H9 (cell line): Measurements from ENCODE around the gene PARG. TPM values are rescaled to one million over a fixed set of nuclear protein-coding genes. Genes with fewer than 3 reads are reported as not detected.

Experiments
- DNase-seq: peaks from one replicate; pipeline ENCODE4 v3.0.0-alpha.2; 2017
- H2AFZ ChIP-seq: one replicate; pipeline ENCODE4 v1.6.1; 2013; ENCODE audit warnings: mild to moderate bottlenecking, low read length, control low read depth, moderate library complexity
- H2AK5ac ChIP-seq: 2 replicates; pipeline ENCODE4 v1.6.1; 2013; ENCODE audit warnings: low read length, control low read depth, mixed read lengths; ENCODE audit not compliant: insufficient read length
- H2BK120ac ChIP-seq: one replicate; pipeline ENCODE4 v1.6.1; 2013; ENCODE audit warnings: low read depth, mild to moderate bottlenecking, low read length, control low read depth, inconsistent platforms; ENCODE audit not compliant: poor library complexity, severe bottlenecking
- H2BK12ac ChIP-seq: 2 replicates; pipeline ENCODE4 v1.6.1; 2013; ENCODE audit warnings: low read length, control low read depth, mixed read lengths, low read depth; ENCODE audit not compliant: insufficient read length
- H2BK15ac ChIP-seq: 2 replicates; pipeline ENCODE4 v1.6.1; 2013; ENCODE audit warnings: low read depth, low read length, control low read depth
- H2BK20ac ChIP-seq: one replicate; pipeline ENCODE4 v1.6.1; 2013; ENCODE audit warnings: low read depth, mild to moderate bottlenecking, low read length, control low read depth, inconsistent platforms; ENCODE audit not compliant: poor library complexity, severe bottlenecking
- H2BK5ac ChIP-seq: 2 replicates; pipeline ENCODE4 v1.6.1; 2013; ENCODE audit warnings: low read length, control low read depth, mixed read lengths; ENCODE audit not compliant: insufficient read length
- H3K14ac ChIP-seq: 2 replicates; pipeline ENCODE4 v1.6.1; 2013; ENCODE audit warnings: low read length, control low read depth; ENCODE audit not compliant: insufficient read depth
- H3K18ac ChIP-seq: 2 replicates; pipeline ENCODE4 v1.6.1; 2013; ENCODE audit warnings: low read depth, mild to moderate bottlenecking, mixed read lengths, low read length, control low read depth; ENCODE audit not compliant: insufficient read length
- H3K23ac ChIP-seq: 2 replicates; pipeline ENCODE4 v1.6.1; 2013; ENCODE audit warnings: low read length, control low read depth, mixed read lengths, low read depth; ENCODE audit not compliant: insufficient read length
- H3K23me2 ChIP-seq: 2 replicates; pipeline ENCODE4 v1.6.1; 2013; ENCODE audit warnings: low read depth, mild to moderate bottlenecking, mixed read lengths, low read length, control low read depth; ENCODE audit not compliant: insufficient read length, poor library complexity, severe bottlenecking
- H3K27ac ChIP-seq: 2 replicates; pipeline ENCODE4 v1.5.1; 2013; ENCODE audit warnings: low read length, control low read depth, mixed read lengths, low read depth; ENCODE audit not compliant: insufficient read length
- H3K27me3 ChIP-seq: 2 replicates; pipeline ENCODE4 v1.6.1; 2013; ENCODE audit warnings: low read length, control low read depth, inconsistent platforms; ENCODE audit not compliant: insufficient read depth
- H3K4ac ChIP-seq: 2 replicates; pipeline ENCODE4 v1.6.1; 2013; ENCODE audit warnings: low read depth, mild to moderate bottlenecking, control low read depth, inconsistent platforms, low read length, moderate library complexity
- H3K4me1 ChIP-seq: 2 replicates; pipeline ENCODE4 v1.6.1; 2013; ENCODE audit warnings: low read length, control low read depth, inconsistent platforms; ENCODE audit not compliant: insufficient read depth
- H3K4me2 ChIP-seq: 2 replicates; pipeline ENCODE4 v1.6.1; 2013; ENCODE audit warnings: low read length, control low read depth, mixed read lengths; ENCODE audit not compliant: insufficient read length, insufficient read depth
- H3K56ac ChIP-seq: 2 replicates; pipeline ENCODE4 v1.6.1; 2013; ENCODE audit warnings: low read depth, mild to moderate bottlenecking, mixed read lengths, low read length, control low read depth; ENCODE audit not compliant: insufficient read length
- H3K79me1 ChIP-seq: 2 replicates; pipeline ENCODE4 v1.6.1; 2013; ENCODE audit warnings: low read depth, mild to moderate bottlenecking, moderate library complexity, low read length, control low read depth, inconsistent platforms; ENCODE audit not compliant: insufficient read depth, poor library complexity, severe bottlenecking
- H3K79me2 ChIP-seq: 2 replicates; pipeline ENCODE4 v1.6.1; 2013; ENCODE audit warnings: low read length, control low read depth, inconsistent platforms; ENCODE audit not compliant: insufficient read depth
- H3K9ac ChIP-seq: 2 replicates; pipeline ENCODE4 v1.6.1; 2013; ENCODE audit warnings: low read length, control low read depth, mixed read lengths; ENCODE audit not compliant: insufficient read length; ENCODE audit errors: extremely low read depth
- H3K9me3 ChIP-seq: one replicate; pipeline ENCODE4 v1.6.1; 2013; ENCODE audit warnings: low read depth, low read length, inconsistent platforms; ENCODE audit not compliant: control insufficient read depth
- H3T11ph ChIP-seq: one replicate; pipeline ENCODE4 v1.6.1; 2013; ENCODE audit warnings: mild to moderate bottlenecking, low read length, control low read depth, inconsistent platforms
- H4K20me1 ChIP-seq: one replicate; pipeline ENCODE4 v1.6.1; 2013; ENCODE audit not compliant: control insufficient read depth, insufficient read length, insufficient read depth
- H4K5ac ChIP-seq: 2 replicates; pipeline ENCODE4 v1.6.1; 2013; ENCODE audit warnings: low read depth, mild to moderate bottlenecking, mixed read lengths, low read length, control low read depth; ENCODE audit not compliant: insufficient read length
- H4K8ac ChIP-seq: replicated peaks from 2 replicates; pipeline ENCODE4 v1.6.1; 2013; ENCODE audit warnings: low read length, control low read depth, mixed read lengths, low read depth; ENCODE audit not compliant: insufficient read length
- H4K91ac ChIP-seq: 2 replicates; pipeline ENCODE4 v1.6.1; 2013; ENCODE audit warnings: low read depth, mild to moderate bottlenecking, moderate library complexity, mixed read lengths, low read length, control low read depth; ENCODE audit not compliant: insufficient read length
- H3K27ac Mint-ChIP-seq, 3 experiments: 2 replicates in 2 of 3; 3 replicates in 1 of 3; pipeline ENCODE4 v1.8.0; 2020 to 2021; ENCODE audit warnings: mixed read lengths in 3 of 3, mild to moderate bottlenecking in 1 of 3, moderate library complexity in 1 of 3
- H3K27me3 Mint-ChIP-seq: 2 replicates; pipeline ENCODE4 v1.8.0; 2021; ENCODE audit warnings: low read depth, mild to moderate bottlenecking, moderate library complexity, mixed read lengths
- H3K36me3 Mint-ChIP-seq, 3 experiments: 2 replicates in 2 of 3; 3 replicates in 1 of 3; pipeline ENCODE4 v1.8.0; 2020 to 2021; ENCODE audit warnings: low read depth in 3 of 3, mixed read lengths in 3 of 3; ENCODE audit not compliant: insufficient read depth in 1 of 3
- H3K4me1 Mint-ChIP-seq, 2 experiments: 2 replicates each; pipeline ENCODE4 v1.8.0; 2020; ENCODE audit warnings: mixed read lengths in 2 of 2
- H3K4me3 Mint-ChIP-seq, 2 experiments: 2 replicates in 1 of 2; 3 replicates in 1 of 2; pipeline ENCODE4 v1.8.0; 2020 to 2021; ENCODE audit warnings: mild to moderate bottlenecking in 2 of 2, mixed read lengths in 2 of 2, moderate library complexity in 1 of 2
- H3K9me3 Mint-ChIP-seq, 2 experiments: 2 replicates in 1 of 2; 3 replicates in 1 of 2; pipeline ENCODE4 v1.8.0; 2020; ENCODE audit warnings: mild to moderate bottlenecking in 2 of 2, mixed read lengths in 2 of 2, moderate library complexity in 1 of 2
- CTCF ChIP-seq: fragments of 200-600 bp; sonication (generic); conservative IDR thresholded peaks from 3 replicates; pipeline ENCODE4 v1.8.0; 2021; ENCODE audit warnings: antibody characterized with exemption, mild to moderate bottlenecking
- WGBS: extraction: QIAGEN DNeasy Blood & Tissue Kit; methylation state at CpG from one replicate; pipeline ENCODE4 v1.1.7; 2013; ENCODE audit warnings: missing lambda C conversion rate, low lambda C conversion rate, mixed read lengths; ENCODE audit not compliant: insufficient read length; ENCODE audit errors: extremely low coverage; 5-methylcytosine and 5-hydroxymethylcytosine counted together
- total RNA-seq: library from RNA; stranded (reverse); gene quantifications from 2 replicates; pipeline ENCODE4 v1.2.1, GENCODE V29; 2021

Gene PARG
- total RNA-seq, 1 experiment from 2014 or later, result 48.3 TPM

GRCh38 chr10:49784681-49785080 is 157.1 kb downstream of the PARG start:
- Mint-ChIP-seq H3K27me3 (peaks cover 8% of the 10 kb centered on the region; the same call in 1 of the 2 replicates), H3K4me3 (no peak overlapping the region), H3K4me1 (peaks cover 9 to 10% of the 10 kb centered on the region in 2 experiments), H3K9me3 (no peaks in the 10 kb centered on the region), H3K36me3 (no peaks in the 10 kb centered on the region; a peak in 1 of 7 replicates), H3K27ac (no peak overlapping the region)
- DNase-seq, result no peak
- Histone ChIP-seq H3K27me3 (no peaks in the 10 kb centered on the region), H4K5ac (no peak overlapping the region), H2BK20ac (no peak overlapping the region), H3K9ac (no peak overlapping the region), H4K8ac (no peak overlapping the region), H2AK5ac (no peak overlapping the region), H3K4me2 (no peak overlapping the region), H3K79me1 (no peaks in the 10 kb centered on the region), H2AFZ (no peak overlapping the region), H2BK5ac (no peak overlapping the region), H2BK12ac (peak overlapping the region; percentile 33), H3K18ac (no peak overlapping the region), H2BK120ac (no peak overlapping the region), H3K56ac (no peak overlapping the region), H3K14ac (no peak overlapping the region), H3K23ac (no peak overlapping the region), H3T11ph (no peak overlapping the region), H3K4ac (no peak overlapping the region), H2BK15ac (no peak overlapping the region), H3K27ac (no peak overlapping the region), H4K20me1 (no peaks in the 10 kb centered on the region), H3K4me1 (peaks cover 5% of the 10 kb centered on the region; the same call in 1 of the 2 replicates), H3K23me2 (no peaks in the 10 kb centered on the region), H3K9me3 (no peaks in the 10 kb centered on the region), H4K91ac (no peak overlapping the region), H3K79me2 (no peaks in the 10 kb centered on the region)
- no peak for TF ChIP-seq CTCF
- no CpG with 5 or more reads among the region's 8 CpGs for WGBS
